HG02943 (cell line): ENCODE data around the gene ZNF385D.
"Not testable (repeated sequence)": the region's sequence is repeated elsewhere in the genome, so short reads cannot be mapped to it uniquely, and the experiment has no call there.

Experiments
- ATAC-seq: cut with Tn5 transposase; IDR thresholded peaks from one replicate; pipeline ENCODE4 v1.9.1; 2021; ENCODE audit warnings: mild to moderate bottlenecking, low read depth, moderate library complexity; ENCODE audit not compliant: unreplicated experiment

The ZNF385D gene

GRCh38 chr3:21405671-21406667 lies 345.0 kb downstream of the ZNF385D start:
- ATAC-seq, result no peak

DNA sequence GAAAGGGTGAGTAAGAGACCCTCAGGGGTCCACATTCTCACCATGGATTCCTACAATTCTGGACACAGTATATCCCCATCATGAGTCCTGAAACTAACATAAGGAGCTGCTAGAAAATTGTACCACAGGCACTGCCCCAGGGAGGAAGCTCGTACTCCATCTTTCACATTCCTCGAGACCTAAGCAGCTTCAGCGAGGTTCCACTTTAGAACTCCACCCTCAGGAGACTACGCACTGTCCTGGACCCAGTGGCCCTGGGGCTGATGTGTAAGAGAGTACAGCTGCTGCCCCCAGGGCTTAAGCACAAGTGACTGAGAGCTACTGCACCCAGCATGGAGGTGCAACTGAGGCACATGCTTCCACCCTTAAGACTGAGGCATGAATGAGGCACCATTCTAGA lies 352.5 kb downstream of the ZNF385D start:
- no peak for ATAC-seq

GRCh38 chr3:21393683-21394311 lies 357.2 kb downstream of the ZNF385D start:
- ATAC-seq, result no peak

- ATAC-seq, result no peak
Measured at GRCh38 chr3:21392526-21392925, 358.5 kb downstream of the ZNF385D start.

DNA sequence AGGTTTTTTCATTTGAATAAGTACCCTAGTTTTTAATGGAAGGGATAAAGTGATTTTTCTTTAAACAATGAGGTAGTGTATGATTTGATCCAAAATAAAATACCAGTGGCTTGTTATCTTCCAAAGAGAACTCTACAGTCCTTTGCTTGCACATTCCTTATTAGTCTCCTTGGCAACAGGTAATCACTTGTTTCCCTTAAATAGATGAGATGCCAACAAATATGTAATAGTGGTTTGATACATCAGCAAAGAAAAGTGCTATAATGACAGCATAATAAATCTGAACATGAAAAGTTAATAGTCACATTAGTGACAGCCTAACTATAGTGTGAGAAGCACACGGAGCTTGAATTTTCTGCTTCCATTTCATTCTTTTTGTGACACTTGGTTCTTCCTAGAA lies 360.2 kb downstream of the ZNF385D start:
- ATAC-seq, result no peak

- no peak for ATAC-seq
Measured at GRCh38 chr3:21390136-21390535, 360.9 kb downstream of the ZNF385D start.

GRCh38 chr3:21387142-21387826 lies 363.7 kb downstream of the ZNF385D start:
- not testable (repeated sequence) for ATAC-seq

DNA sequence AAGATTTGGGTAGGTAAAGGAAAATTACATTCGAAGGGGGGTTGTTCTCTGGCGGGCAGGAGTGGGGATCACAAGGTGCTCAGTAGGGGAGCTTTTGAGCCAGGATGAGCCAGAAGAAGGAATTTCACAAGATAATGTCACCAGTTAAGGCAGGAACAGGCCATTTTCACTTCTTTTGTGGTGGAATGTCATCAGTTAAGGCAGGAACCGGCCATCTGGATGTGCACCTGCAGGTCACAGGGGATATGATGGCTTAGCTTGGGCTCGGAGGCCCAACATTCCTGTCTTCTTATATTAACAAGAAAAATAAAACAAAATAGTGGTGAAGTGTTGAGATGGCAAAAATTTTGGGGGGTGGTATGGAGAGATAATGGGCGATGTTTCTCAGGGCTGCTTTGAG lies 373.0 kb downstream of the ZNF385D start:
- not testable (repeated sequence) for ATAC-seq

GRCh38 chr3:21377071-21377769 lies 373.8 kb downstream of the ZNF385D start:
- ATAC-seq, result no peak

DNA sequence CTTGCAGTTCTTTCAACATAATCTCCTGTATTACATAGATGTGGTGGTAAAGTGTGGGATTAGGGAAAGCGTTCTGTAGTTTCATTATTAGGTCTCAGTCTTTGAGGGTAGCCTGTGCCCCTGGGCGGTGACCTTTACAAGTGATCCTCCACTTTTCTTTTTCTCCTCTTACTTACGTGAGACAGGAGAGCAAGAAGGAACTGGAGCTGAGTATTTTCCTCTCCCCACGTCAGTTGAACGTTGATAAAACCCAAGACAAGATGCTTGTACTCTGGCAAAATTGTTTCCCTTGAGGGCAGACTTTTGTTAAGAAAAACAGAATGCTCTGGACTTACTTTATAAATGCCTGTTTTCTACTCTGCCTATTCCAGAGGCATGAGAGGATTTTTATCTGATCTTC lies 378.7 kb downstream of the ZNF385D start:
- ATAC-seq, result no peak
